Globus pallidus (tissue), 1 donor: Measurements from ENCODE around the gene ZFP36L2.

Source experiments
- DNase-seq: peaks from one replicate; pipeline ENCODE4 v3.0.0-alpha.2; 2015; ENCODE audit warnings: low spot score

ZFP36L2 gene

GRCh38 chr2:43246641-43247040 is 20.2 kb upstream of the ZFP36L2 start:
- no peak for DNase-seq

- no peak for DNase-seq
Observed at GRCh38 chr2:43241558-43241957, 15.2 kb upstream of the ZFP36L2 start.

GRCh38 chr2:43240766-43241150 is 14.4 kb upstream of the ZFP36L2 start:
- DNase-seq = no peak

- peak; percentile 35 for DNase-seq
Observed at GRCh38 chr2:43239981-43240765, 13.8 kb upstream of the ZFP36L2 start.

GRCh38 chr2:43238813-43239212 is 12.4 kb upstream of the ZFP36L2 start:
- DNase-seq = no peak

- DNase-seq = no peak
Observed at GRCh38 chr2:43238176-43238575, 11.8 kb upstream of the ZFP36L2 start.

- peak; percentile 48 for DNase-seq
Observed at GRCh38 chr2:43233218-43234212, 7.1 kb upstream of the ZFP36L2 start.

- DNase-seq = no peak
Observed at GRCh38 chr2:43230951-43231827, 4.8 kb upstream of the ZFP36L2 start.

GRCh38 chr2:43230351-43230885 is 4.0 kb upstream of the ZFP36L2 start:
- no peak for DNase-seq

GRCh38 chr2:43228756-43229659 is 2.6 kb upstream of the ZFP36L2 start:
- no peak for DNase-seq

- DNase-seq = peak; percentile 46
Observed at GRCh38 chr2:43228321-43228751, 1.9 kb upstream of the ZFP36L2 start.

- no peak for DNase-seq
Observed at GRCh38 chr2:43227830-43228281, 1.4 kb upstream of the ZFP36L2 start.

- DNase-seq = peak; percentile 96
Observed at GRCh38 chr2:43226955-43227829, 786 bp upstream of the ZFP36L2 start.

GRCh38 chr2:43225788-43226557 is 433 bp downstream of the ZFP36L2 start:
- peak; percentile 58 for DNase-seq

- peak; percentile 45 for DNase-seq
Observed at GRCh38 chr2:43225093-43225787, 1.2 kb downstream of the ZFP36L2 start.

- no peak for DNase-seq
Observed at GRCh38 chr2:43224571-43225092, 1.8 kb downstream of the ZFP36L2 start.

- DNase-seq = peak; percentile 72
Observed at GRCh38 chr2:43224131-43224570, 2.3 kb downstream of the ZFP36L2 start.
